ENCODE data around the gene NKIRAS1.
"Not testable (repeated sequence)": the region's sequence is repeated elsewhere in the genome, so short reads cannot be mapped to it uniquely, and the experiment has no call there.

NKIRAS1 gene

GRCh38 chr3:23916152-23916885, 471 bp downstream of the NKIRAS1 start:
- H3K4me3 ChIP-seq (replicated peaks; ENCODE audit: low read depth, low read length), result peak overlapping the region; percentile 93
- no peak for DNase-seq (ENCODE audit: extremely low read depth, low read depth)
- no peak for TF ChIP-seq CTCF (IDR thresholded peaks at IDR 0.05; ENCODE audit: low read depth, low read length, missing control alignments)

- H3K4me3 ChIP-seq (replicated peaks; ENCODE audit: low read depth, low read length), result peak overlapping the region; percentile 93
- DNase-seq (ENCODE audit: extremely low read depth, low read depth), result no peak
- TF ChIP-seq CTCF (IDR thresholded peaks at IDR 0.05; ENCODE audit: low read depth, low read length, missing control alignments), result no peak
These were observed 1.2 kb downstream of the NKIRAS1 start for GRCh38 chr3:23915537-23916108.

GRCh38 chr3:23913873-23914743, 2.7 kb downstream of the NKIRAS1 start:
- TF ChIP-seq CTCF (IDR thresholded peaks at IDR 0.05; ENCODE audit: low read depth, low read length, missing control alignments), result no peak
- DNase-seq (ENCODE audit: extremely low read depth, low read depth), result no peak
- H3K4me3 ChIP-seq (replicated peaks; ENCODE audit: low read depth, low read length), result no peak overlapping the region

GRCh38 chr3:23913182-23913581, 3.6 kb downstream of the NKIRAS1 start:
- TF ChIP-seq CTCF (IDR thresholded peaks at IDR 0.05; ENCODE audit: low read depth, low read length, missing control alignments), result no peak
- DNase-seq (ENCODE audit: extremely low read depth, low read depth), result no peak
- H3K4me3 ChIP-seq (replicated peaks; ENCODE audit: low read depth, low read length), result no peak overlapping the region

- not testable (repeated sequence) for H3K4me3 ChIP-seq (replicated peaks; ENCODE audit: low read depth, low read length); DNase-seq (ENCODE audit: extremely low read depth, low read depth)
These were observed 4.5 kb downstream of the NKIRAS1 start for GRCh38 chr3:23912335-23912734.

GRCh38 chr3:23911397-23911796, 5.4 kb downstream of the NKIRAS1 start:
- no peak for TF ChIP-seq CTCF (IDR thresholded peaks at IDR 0.05; ENCODE audit: low read depth, low read length, missing control alignments)
- H3K4me3 ChIP-seq (replicated peaks; ENCODE audit: low read depth, low read length), result no peak overlapping the region
- no peak for DNase-seq (ENCODE audit: extremely low read depth, low read depth)

GRCh38 chr3:23909341-23909740, 7.4 kb downstream of the NKIRAS1 start:
- no peak for TF ChIP-seq CTCF (IDR thresholded peaks at IDR 0.05; ENCODE audit: low read depth, low read length, missing control alignments)
- H3K4me3 ChIP-seq (replicated peaks; ENCODE audit: low read depth, low read length), result no peak overlapping the region
- DNase-seq (ENCODE audit: extremely low read depth, low read depth), result no peak
